GM12801 (cell line): ENCODE measurements around the gene UBAC1.

Experiments
- TF ChIP-seq, protein P1 (sequence below): IDR thresholded peaks from one replicate; pipeline ENCODE4 v1.5.1; 2011; ENCODE audit warnings: control low read depth; ENCODE audit not compliant: insufficient read length; ENCODE audit errors: extremely low read depth

UBAC1 gene

GRCh38 chr9:135944444-135945252, 16.5 kb downstream of the UBAC1 start:
- TF ChIP-seq, protein P1, sequence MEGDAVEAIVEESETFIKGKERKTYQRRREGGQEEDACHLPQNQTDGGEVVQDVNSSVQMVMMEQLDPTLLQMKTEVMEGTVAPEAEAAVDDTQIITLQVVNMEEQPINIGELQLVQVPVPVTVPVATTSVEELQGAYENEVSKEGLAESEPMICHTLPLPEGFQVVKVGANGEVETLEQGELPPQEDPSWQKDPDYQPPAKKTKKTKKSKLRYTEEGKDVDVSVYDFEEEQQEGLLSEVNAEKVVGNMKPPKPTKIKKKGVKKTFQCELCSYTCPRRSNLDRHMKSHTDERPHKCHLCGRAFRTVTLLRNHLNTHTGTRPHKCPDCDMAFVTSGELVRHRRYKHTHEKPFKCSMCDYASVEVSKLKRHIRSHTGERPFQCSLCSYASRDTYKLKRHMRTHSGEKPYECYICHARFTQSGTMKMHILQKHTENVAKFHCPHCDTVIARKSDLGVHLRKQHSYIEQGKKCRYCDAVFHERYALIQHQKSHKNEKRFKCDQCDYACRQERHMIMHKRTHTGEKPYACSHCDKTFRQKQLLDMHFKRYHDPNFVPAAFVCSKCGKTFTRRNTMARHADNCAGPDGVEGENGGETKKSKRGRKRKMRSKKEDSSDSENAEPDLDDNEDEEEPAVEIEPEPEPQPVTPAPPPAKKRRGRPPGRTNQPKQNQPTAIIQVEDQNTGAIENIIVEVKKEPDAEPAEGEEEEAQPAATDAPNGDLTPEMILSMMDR: no peak

GRCh38 chr9:135941288-135941995, 19.7 kb downstream of the UBAC1 start:
- TF ChIP-seq, protein P1: no peak

GRCh38 chr9:135939351-135940265, 21.6 kb downstream of the UBAC1 start:
- TF ChIP-seq, protein P1: no peak

GRCh38 chr9:135937521-135938489, 23.4 kb downstream of the UBAC1 start:
- TF ChIP-seq, protein P1: no peak

DNA sequence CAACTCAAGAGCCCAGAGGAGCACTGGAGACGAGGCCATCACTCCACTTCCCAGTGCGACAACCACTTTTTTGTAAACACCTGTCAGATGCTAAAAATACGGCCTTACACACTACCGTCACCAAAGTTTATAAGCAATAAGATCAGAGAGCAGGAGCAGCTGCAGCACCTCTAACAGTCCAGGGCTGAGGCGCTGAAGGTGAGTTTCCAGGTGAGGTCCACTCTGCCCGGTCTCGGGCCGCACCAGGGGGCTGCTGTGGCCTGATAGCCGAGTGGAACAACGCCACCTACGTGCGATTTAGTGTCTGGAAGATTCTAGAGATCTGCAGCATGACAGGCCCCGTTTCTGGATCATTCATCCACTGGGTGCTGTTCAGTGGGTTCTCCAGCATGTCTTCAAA, 28.1 kb downstream of the UBAC1 start:
- TF ChIP-seq, protein P1: no peak

DNA sequence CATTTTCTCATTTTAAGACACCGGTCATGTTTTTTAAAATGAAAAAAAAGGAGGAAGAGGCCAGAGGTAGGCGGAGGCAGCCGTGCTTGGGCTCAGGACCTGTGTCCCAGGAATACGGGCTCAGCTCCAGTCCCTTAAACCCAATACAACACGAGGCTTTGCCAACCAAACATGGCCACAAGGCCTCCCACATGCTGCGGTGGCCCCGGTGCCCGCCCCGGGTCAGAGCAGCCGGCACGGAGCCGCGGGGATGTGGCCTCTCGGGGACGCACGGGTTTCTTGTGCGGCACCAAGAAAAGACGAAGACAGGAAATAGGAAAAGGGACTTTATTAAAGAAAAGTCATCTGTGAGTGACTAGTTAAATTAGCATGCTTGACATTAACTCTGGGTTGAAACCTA, 28.5 kb downstream of the UBAC1 start:
- TF ChIP-seq, protein P1: no peak
